Heart right ventricle (tissue), 16 donors: ENCODE data around the gene STX19. TPM values are rescaled to one million over a fixed set of nuclear protein-coding genes. Genes with fewer than 3 reads are reported as not detected.

Experiments used
- ATAC-seq, 8 donors: fragments of 200-7000 bp; cut with Tn5 transposase; one replicate each; pipeline ENCODE4 v1.9.1; 2020; ENCODE audit warnings: mild to moderate bottlenecking in 8 of 8, moderate library complexity in 8 of 8, moderate number of reproducible peaks in 1 of 8
- DNase-seq, 2 donors: peaks; one replicate each; pipeline ENCODE4 v3.0.0-alpha.2; 2020
- H3K27ac ChIP-seq, 10 donors: fragments of 200-600 bp; sonication (generic) in 2 of 10; one replicate each; pipeline versions ENCODE4 v1.5.0 to v1.8.0; 2020 to 2022; ENCODE audit warnings: mild to moderate bottlenecking in 3 of 10
- H3K27me3 ChIP-seq, 7 donors: fragments of 200-600 bp; one replicate each; pipeline ENCODE4 v1.8.0; 2021 to 2022; ENCODE audit warnings: mild to moderate bottlenecking in 2 of 7
- H3K36me3 ChIP-seq, 9 donors: fragments of 200-600 bp; sonication (generic) in 1 of 9; one replicate each; pipeline versions ENCODE4 v1.5.0 to v1.8.0; 2020 to 2022; ENCODE audit warnings: mild to moderate bottlenecking in 2 of 9
- H3K4me1 ChIP-seq, 9 donors: fragments of 200-600 bp; sonication (generic) in 1 of 9; one replicate each; pipeline versions ENCODE4 v1.5.0 to v1.8.0; 2020 to 2022; ENCODE audit warnings: mild to moderate bottlenecking in 4 of 9
- H3K4me3 ChIP-seq, 10 donors: fragments of 200-600 bp; sonication (generic) in 2 of 10; one replicate each; pipeline versions ENCODE4 v1.5.0 to v1.8.0; 2020 to 2022; ENCODE audit warnings: mild to moderate bottlenecking in 7 of 10, moderate library complexity in 2 of 10
- H3K9me3 ChIP-seq, 11 donors: fragments of 200-600 bp in 10 of 11; sonication (generic) in 2 of 11; one replicate each; pipeline versions ENCODE4 v1.5.0 to v1.8.0; 2013 to 2022; ENCODE audit warnings: mild to moderate bottlenecking in 2 of 11, control low read depth in 1 of 11, moderate library complexity in 1 of 11
- WGBS, 2 donors: extraction: QIAGEN DNeasy Blood & Tissue Kit; methylation state at CpG; one replicate each; pipeline ENCODE4 v1.1.7; 2013; ENCODE audit warnings: inconsistent platforms in 1 of 2; 5-methylcytosine and 5-hydroxymethylcytosine counted together
- intact Hi-C, 10 donors: fragments of 100-400 bp; cut with DNase I; formaldehyde crosslinking; loops; one replicate each; pipeline versions ENCODE4 v1.11.1 to v1.14.2; 2022
- polyA plus RNA-seq, 2 donors: library from polyadenylated mRNA; stranded (reverse); fragments of 200-250 nt; gene quantifications; one replicate each; pipeline ENCODE4 v1.2.3, GENCODE V29; 2013
- total RNA-seq, 10 donors: library from RNA; stranded (reverse); fragmentation: NEBNext Ultra II Directional in 3 of 10; extraction: Animal tissue kit (Norgen Biotek cat#: 25700) in 3 of 10; gene quantifications; one replicate each; pipeline versions ENCODE4 v1.2.1 to v1.2.4, GENCODE V29; 2021 to 2023
- TF ChIP-seq, protein P1 (sequence below), 9 donors: fragments of 200-600 bp; sonication (generic) in 2 of 9; IDR thresholded peaks; one replicate each; pipeline versions ENCODE4 v1.5.0 to v1.8.0; 2021 to 2022; ENCODE audit warnings: antibody characterized with exemption in 9 of 9, mild to moderate bottlenecking in 5 of 9, moderate library complexity in 1 of 9
- donor health status: Arrhythmogenic right ventricular cardiomyopathy.
- donor health status: ischemic (EF 13 %, LVEDD 7.1; RV severe dilation, severe dysfunction).
- donor health status: healthy with polysubstance abuse.
- donor health status: DM: no; HTN: yes; CAD: no.
- donor health status: DM: no; HTN: no; CAD: no.
- donor health status: ischemic (EF 25% LVEDD 6.9; RV normal size, moderate dysfunction).
- donor health status: ischemic (EF 25% LVEDD 5.7; RV mildly dilated, moderate dysfunction).
- donor health status: healthy.
- donor health status: DM: yes; HTN: yes; CAD: no.
- donor health status: Ischemic cardiomyopathy.
- donor health status: ischemic (EF 35%, LVEDD 5.7; RV mildly dilated, moderate dysfunction).
- donor health status: nonischemic (EF 11% LVEDD 7.7; RV severe dilation, severe dysfunction).
- donor health status: DM: yes; HTN: yes; CAD: no.
- donor health status: PGD.
- donor health status: ischemic (EF 29% LVEDD 5.4; RV normal size, mild dysfunction).
- donor health status: nonischemic (EF 23%, LVEDD 6.1; RV moderate dilation, normal function).

The STX19 gene
- total and polyA plus RNA-seq, 12 donors = 0.09 to 0.28 (median 0.21) TPM; not detected in 7

- ATAC-seq (peak in 7 of 8 donors; percentile 58 to 78 (median 67)), DNase-seq (no peak)
- Histone ChIP-seq H3K4me3 (peak overlapping the region in 8 of 10 donors; percentile 1 to 46 (median 30)), H3K4me1 (peaks cover 0 to 14% (median 0%) of the 10 kb centered on the region in 9 donors), H3K27me3 (no peaks in the 10 kb centered on the region), H3K9me3 (no peaks in the 10 kb centered on the region), H3K36me3 (peaks cover 0 to 3% (median 0%) of the 10 kb centered on the region in 9 donors), H3K27ac (peak overlapping the region in 3 of 10 donors; percentile 35 to 49 (median 43))
- intact Hi-C loops = loop anchor here in 9 of 10 donors (1.0 to 10.0 kb wide), 7 partner anchors 58 to 66 kb away; partner anchors contain the start of genes DHFR2 (in 2 of the 9) and NSUN3 (in 2 of the 9)
- 1% methylated on average over 4 of the region's 4 CpGs for whole genome bisulfite sequencing, 2 donors
- TF ChIP-seq, protein P1, sequence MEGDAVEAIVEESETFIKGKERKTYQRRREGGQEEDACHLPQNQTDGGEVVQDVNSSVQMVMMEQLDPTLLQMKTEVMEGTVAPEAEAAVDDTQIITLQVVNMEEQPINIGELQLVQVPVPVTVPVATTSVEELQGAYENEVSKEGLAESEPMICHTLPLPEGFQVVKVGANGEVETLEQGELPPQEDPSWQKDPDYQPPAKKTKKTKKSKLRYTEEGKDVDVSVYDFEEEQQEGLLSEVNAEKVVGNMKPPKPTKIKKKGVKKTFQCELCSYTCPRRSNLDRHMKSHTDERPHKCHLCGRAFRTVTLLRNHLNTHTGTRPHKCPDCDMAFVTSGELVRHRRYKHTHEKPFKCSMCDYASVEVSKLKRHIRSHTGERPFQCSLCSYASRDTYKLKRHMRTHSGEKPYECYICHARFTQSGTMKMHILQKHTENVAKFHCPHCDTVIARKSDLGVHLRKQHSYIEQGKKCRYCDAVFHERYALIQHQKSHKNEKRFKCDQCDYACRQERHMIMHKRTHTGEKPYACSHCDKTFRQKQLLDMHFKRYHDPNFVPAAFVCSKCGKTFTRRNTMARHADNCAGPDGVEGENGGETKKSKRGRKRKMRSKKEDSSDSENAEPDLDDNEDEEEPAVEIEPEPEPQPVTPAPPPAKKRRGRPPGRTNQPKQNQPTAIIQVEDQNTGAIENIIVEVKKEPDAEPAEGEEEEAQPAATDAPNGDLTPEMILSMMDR (IDR thresholded peaks at IDR 0.05) = peak; percentile 47 to 91 (median 79)
Measured at GRCh38 chr3:94004301-94004910, 24.0 kb downstream of the STX19 start.

GRCh38 chr3:94001827-94002495 is 26.4 kb downstream of the STX19 start:
- no peak overlapping the region for H3K27ac ChIP-seq
- no peaks in the 10 kb centered on the region for H3K9me3 ChIP-seq
- peaks cover 0 to 14% (median 0%) of the 10 kb centered on the region in 9 donors for H3K36me3 ChIP-seq
- no peak overlapping the region for H3K4me3 ChIP-seq
- peaks cover 0 to 14% (median 0%) of the 10 kb centered on the region in 9 donors for H3K4me1 ChIP-seq
- intact Hi-C loops = loop anchor here in 5 of 10 donors (2.0 to 10.0 kb wide), 3 partner anchors 63 to 67 kb away; partner anchors contain the start of genes DHFR2 (in 1 of the 5) and NSUN3 (in 1 of the 5)
- H3K27me3 ChIP-seq = no peaks in the 10 kb centered on the region
- 90 to 93% methylated on average over 3 of the region's 3 CpGs for WGBS, 2 donors
- DNase-seq (no peak), ATAC-seq (no peak)
- TF ChIP-seq, protein P1 (IDR thresholded peaks at IDR 0.05) = no peak

GRCh38 chr3:94001191-94001590 is 27.2 kb downstream of the STX19 start:
- no peaks in the 10 kb centered on the region for H3K27me3 ChIP-seq
- no peak overlapping the region for H3K4me3 ChIP-seq
- TF ChIP-seq, protein P1 (IDR thresholded peaks at IDR 0.05) = no peak
- 40 to 47% methylated on average over 1 of the region's 1 CpG for WGBS, 2 donors
- H3K4me1 ChIP-seq = peaks cover 0 to 14% (median 0%) of the 10 kb centered on the region in 9 donors
- peaks cover 0 to 19% (median 0%) of the 10 kb centered on the region in 9 donors for H3K36me3 ChIP-seq
- DNase-seq (no peak), ATAC-seq (peak in 1 of 8 donors; percentile 34)
- H3K9me3 ChIP-seq = no peaks in the 10 kb centered on the region
- no peak overlapping the region for H3K27ac ChIP-seq
- intact Hi-C loops = loop anchor here in 4 of 10 donors (5.0 to 10.0 kb wide), 2 partner anchors 64 to 66 kb away; partner anchors contain the start of genes DHFR2 (in 1 of the 4) and NSUN3 (in 1 of the 4)

DNA sequence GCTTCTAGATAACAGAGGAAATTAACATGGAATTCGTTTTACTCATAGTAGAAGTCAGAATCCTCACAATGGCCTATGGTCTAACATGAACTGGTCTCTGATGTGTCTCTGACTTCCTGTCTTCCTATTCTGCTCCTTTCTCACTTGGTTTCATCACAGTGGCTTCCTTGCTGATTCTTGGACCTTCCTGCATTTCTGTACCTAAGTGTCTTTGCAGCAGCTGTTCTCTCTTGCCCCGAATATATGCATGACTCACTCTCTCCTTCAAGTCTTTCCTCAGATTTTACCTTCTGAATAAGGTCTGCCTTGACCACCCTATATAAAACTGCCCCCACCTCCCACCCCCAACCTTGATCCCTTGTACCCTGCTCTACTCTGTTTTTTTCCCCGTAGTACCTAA is 34.3 kb downstream of the STX19 start:
- intact Hi-C loops = no loop called here
- Histone ChIP-seq H3K27ac (no peak overlapping the region), H3K27me3 (no peaks in the 10 kb centered on the region), H3K36me3 (peaks cover 0 to 19% (median 0%) of the 10 kb centered on the region in 9 donors), H3K4me3 (no peak overlapping the region), H3K9me3 (no peaks in the 10 kb centered on the region), H3K4me1 (peaks cover 0 to 4% (median 0%) of the 10 kb centered on the region in 9 donors)
- ATAC-seq = no peak
- TF ChIP-seq, protein P1 (IDR thresholded peaks at IDR 0.05) = no peak
- DNase-seq = no peak
- 83 to 87% methylated on average over 3 of the region's 3 CpGs for WGBS, 2 donors
